Measurements from ENCODE around the gene SH3RF3.

SH3RF3 gene

DNA sequence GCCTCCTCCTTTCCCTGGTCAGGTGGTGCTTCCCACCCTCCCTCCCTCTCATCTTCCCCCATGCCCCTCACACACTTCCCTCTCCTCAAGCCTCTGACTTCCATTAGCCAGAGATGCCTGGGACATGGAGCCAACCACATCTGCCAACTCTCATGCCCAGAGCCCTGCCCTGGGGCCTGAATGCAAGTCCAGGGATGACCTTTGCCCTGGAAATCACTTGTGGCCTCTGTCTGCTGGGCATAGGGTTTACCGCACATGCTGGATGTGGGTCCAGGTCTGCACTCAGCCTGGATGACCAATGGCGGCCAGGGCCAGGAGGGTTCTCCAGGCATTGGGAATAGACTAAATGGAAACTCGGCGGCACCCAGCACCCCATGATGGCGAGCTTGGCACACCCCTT is 385.9 kb downstream of the SH3RF3 start:
- Histone ChIP-seq H3K4me3 (no peak overlapping the region), H3K27ac (peak overlapping the region; percentile 76 to 91)
- TF ChIP-seq, protein P1, sequence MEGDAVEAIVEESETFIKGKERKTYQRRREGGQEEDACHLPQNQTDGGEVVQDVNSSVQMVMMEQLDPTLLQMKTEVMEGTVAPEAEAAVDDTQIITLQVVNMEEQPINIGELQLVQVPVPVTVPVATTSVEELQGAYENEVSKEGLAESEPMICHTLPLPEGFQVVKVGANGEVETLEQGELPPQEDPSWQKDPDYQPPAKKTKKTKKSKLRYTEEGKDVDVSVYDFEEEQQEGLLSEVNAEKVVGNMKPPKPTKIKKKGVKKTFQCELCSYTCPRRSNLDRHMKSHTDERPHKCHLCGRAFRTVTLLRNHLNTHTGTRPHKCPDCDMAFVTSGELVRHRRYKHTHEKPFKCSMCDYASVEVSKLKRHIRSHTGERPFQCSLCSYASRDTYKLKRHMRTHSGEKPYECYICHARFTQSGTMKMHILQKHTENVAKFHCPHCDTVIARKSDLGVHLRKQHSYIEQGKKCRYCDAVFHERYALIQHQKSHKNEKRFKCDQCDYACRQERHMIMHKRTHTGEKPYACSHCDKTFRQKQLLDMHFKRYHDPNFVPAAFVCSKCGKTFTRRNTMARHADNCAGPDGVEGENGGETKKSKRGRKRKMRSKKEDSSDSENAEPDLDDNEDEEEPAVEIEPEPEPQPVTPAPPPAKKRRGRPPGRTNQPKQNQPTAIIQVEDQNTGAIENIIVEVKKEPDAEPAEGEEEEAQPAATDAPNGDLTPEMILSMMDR (IDR thresholded peaks at IDR 0.05), result no peak
- DNase-seq (ENCODE audit: low spot score), result no peak

DNA sequence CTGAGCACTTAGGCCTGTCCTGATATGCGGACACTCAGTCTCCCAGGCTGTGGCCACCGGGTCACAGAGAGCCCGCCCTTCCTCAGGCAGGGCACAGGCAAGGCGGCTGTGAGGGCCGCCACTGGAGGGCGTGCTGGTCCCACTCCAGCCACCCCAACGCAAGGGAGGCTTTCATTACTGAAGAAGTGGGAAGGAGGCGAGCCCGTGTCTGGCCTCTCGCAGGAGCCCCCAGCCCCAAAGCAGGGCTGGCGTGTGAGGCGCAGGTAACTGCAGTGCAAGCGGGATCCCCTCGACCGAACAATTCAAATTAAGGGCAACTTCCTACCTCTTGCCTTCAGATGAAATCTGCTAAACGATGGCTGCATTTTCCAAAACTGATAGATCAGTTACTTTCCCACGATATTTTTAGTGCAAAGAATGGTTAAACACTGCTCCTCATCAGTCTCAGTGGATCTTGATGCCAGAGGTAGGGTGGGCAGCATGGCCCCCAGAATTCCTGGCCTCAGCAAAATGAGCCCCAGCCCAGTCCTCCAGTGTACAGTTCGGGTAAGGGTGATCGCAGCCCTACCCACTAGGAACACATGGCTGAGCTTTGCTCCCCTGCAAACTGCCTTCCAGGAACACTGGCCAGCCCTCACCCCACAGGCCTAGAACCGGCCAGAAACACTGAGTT is 387.6 kb downstream of the SH3RF3 start:
- DNase-seq (ENCODE audit: low spot score), result no peak
- TF ChIP-seq, protein P1 (IDR thresholded peaks at IDR 0.05), result no peak

DNA sequence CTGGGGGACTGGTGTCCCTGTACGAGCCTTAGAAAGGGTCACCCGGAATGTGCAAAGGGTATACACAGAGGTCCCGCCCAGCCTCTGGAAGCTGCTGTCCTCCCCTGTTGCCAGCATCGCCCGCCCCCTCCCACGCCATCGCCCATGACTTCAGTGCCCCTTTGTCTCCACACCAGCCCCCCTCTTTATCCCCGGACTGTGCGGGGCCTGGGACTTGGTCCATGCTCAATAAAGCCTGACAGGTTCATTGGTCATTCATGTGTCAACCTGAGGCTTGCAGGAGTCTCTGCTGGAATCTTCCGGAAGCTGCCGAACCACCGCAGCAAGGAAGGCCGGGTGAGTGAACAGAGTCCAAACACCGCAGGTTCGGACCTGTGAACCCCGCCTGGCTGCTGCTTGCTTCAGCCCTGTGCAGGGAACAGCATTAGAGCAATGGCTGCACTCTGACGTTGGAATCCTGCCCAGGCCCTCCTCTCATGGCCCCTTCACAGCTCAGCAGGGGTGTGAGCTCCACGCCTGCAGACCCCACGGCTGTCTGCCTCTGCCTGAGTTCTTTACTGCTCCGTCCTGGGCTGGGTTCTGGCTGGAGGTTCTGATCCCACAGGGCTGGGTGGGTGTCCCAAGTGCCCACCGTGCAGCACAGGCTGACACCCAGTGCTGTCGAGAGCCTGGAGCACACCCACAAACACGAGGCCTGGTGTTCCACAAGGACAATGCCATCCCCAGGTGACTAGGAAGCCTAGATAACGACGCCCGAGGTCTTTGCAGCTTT is 388.3 kb downstream of the SH3RF3 start:
- DNase-seq (ENCODE audit: low spot score), result no peak

More for the DNA sequence above, 387.6 kb downstream of the SH3RF3 start:
- H3K27ac ChIP-seq, result no peak overlapping the region
- H3K4me3 ChIP-seq, result no peak overlapping the region

GRCh38 chr2:109519513-109519912 is 390.5 kb downstream of the SH3RF3 start:
- no peak overlapping the region for H3K27ac ChIP-seq
- DNase-seq (ENCODE audit: low spot score), result no peak
- no peak overlapping the region for H3K4me3 ChIP-seq
- TF ChIP-seq, protein P1 (IDR thresholded peaks at IDR 0.05), result no peak

More for the DNA sequence above, 388.3 kb downstream of the SH3RF3 start:
- Histone ChIP-seq H3K27ac (no peak overlapping the region), H3K4me3 (no peak overlapping the region)
- TF ChIP-seq, protein P1 (IDR thresholded peaks at IDR 0.05), result no peak

- TF ChIP-seq, protein P1 (IDR thresholded peaks at IDR 0.05), result no peak
- Histone ChIP-seq H3K27ac (no peak overlapping the region), H3K4me3 (no peak overlapping the region)
- no peak for DNase-seq (ENCODE audit: low spot score)
Observed at GRCh38 chr2:109521233-109522062, 392.4 kb downstream of the SH3RF3 start.

DNA sequence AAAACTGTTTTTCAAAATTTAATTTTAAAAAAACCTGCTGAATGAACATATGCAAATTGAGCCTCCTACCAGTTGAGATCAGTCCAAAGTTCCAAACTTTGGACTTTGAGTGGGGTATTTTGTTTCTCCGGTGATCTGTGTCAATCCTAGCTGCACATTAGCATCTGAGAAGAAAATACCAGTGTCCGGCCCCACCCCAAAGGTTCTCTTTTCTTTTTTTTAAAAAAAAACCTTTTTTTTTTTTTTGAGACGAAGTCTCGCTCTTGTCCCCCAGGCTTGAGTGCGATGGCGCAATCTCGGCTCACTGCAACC is 393.0 kb downstream of the SH3RF3 start:
- TF ChIP-seq, protein P1 (IDR thresholded peaks at IDR 0.05), result no peak
- DNase-seq (ENCODE audit: low spot score), result no peak
- Histone ChIP-seq H3K4me3 (no peak overlapping the region), H3K27ac (no peak overlapping the region)
